Mesothelial cell of epicardium (in vitro differentiated cells): Measurements from ENCODE around the gene BMPER. TPM values are rescaled to one million over a fixed set of nuclear protein-coding genes. Genes with fewer than 3 reads are reported as not detected.

Source experiments
- DNase-seq, 2 experiments: peaks; one replicate each; pipeline ENCODE4 v3.0.0; 2021; ENCODE audit warnings: low spot score in 2 of 2; ENCODE audit not compliant: unreplicated experiment in 2 of 2
- H3K27ac Mint-ChIP-seq: 2 replicates; pipeline ENCODE4 v1.8.0; 2021; ENCODE audit warnings: mixed read lengths
- H3K27me3 Mint-ChIP-seq: 2 replicates; pipeline ENCODE4 v1.8.0; 2021; ENCODE audit warnings: low read depth, mixed read lengths
- H3K36me3 Mint-ChIP-seq: 2 replicates; pipeline ENCODE4 v1.8.0; 2021; ENCODE audit warnings: mixed read lengths
- H3K4me1 Mint-ChIP-seq: 2 replicates; pipeline ENCODE4 v1.8.0; 2021; ENCODE audit warnings: mixed read lengths
- H3K4me3 Mint-ChIP-seq: 2 replicates; pipeline ENCODE4 v1.8.0; 2021; ENCODE audit warnings: mild to moderate bottlenecking, moderate library complexity, mixed read lengths
- H3K9me3 Mint-ChIP-seq: 2 replicates; pipeline ENCODE4 v1.8.0; 2021; ENCODE audit warnings: mixed read lengths
- CTCF ChIP-seq: fragments of 200-600 bp; sonication (generic); IDR thresholded peaks from one replicate; pipeline ENCODE4 v1.5.0; 2021; ENCODE audit warnings: antibody characterized with exemption; ENCODE audit not compliant: unreplicated experiment
- total RNA-seq: library from RNA; stranded (reverse); gene quantifications from 3 replicates; pipeline ENCODE4 v1.2.1, GENCODE V29; 2021

The BMPER gene
- total RNA-seq, 1 donor from 2014 or later = 1.7 TPM

GRCh38 chr7:34048445-34048844, 143.1 kb downstream of the BMPER start:
- Mint-ChIP-seq H3K4me1 (no peaks in the 10 kb centered on the region), H3K27me3 (no peaks in the 10 kb centered on the region), H3K4me3 (no peak overlapping the region), H3K9me3 (peaks cover 4% of the 10 kb centered on the region), H3K36me3 (no peaks in the 10 kb centered on the region), H3K27ac (no peak overlapping the region)
- no peak for DNase-seq
- TF ChIP-seq CTCF = no peak

GRCh38 chr7:34054075-34054474, 148.7 kb downstream of the BMPER start:
- DNase-seq = no peak
- Mint-ChIP-seq H3K4me3 (no peak overlapping the region), H3K36me3 (no peaks in the 10 kb centered on the region), H3K27me3 (peaks cover 6% of the 10 kb centered on the region), H3K4me1 (no peaks in the 10 kb centered on the region), H3K9me3 (peaks cover 4% of the 10 kb centered on the region), H3K27ac (no peak overlapping the region)
- TF ChIP-seq CTCF = no peak

DNA sequence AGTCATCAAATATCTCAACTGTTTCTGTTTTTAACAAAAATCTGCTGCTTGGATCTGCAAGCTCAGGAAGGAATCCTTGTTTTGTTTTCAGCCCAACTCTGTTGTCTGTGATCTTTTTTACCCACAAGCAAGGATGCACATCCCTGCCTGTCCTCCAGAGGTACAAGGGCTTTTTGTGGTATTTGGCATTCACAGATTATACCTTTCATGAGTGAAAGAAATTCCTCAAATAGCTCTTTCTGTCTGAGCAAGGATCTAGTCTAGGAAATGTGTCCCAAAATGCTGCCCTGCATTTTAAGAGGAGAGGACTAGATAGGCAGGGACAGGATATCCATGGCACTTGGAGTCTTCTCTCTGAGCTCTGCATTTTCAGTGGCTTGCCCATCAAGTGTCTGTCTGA, 151.8 kb downstream of the BMPER start:
- DNase-seq = no peak
- Mint-ChIP-seq H3K36me3 (no peaks in the 10 kb centered on the region), H3K27me3 (peaks cover 6% of the 10 kb centered on the region), H3K4me1 (peaks cover 7% of the 10 kb centered on the region), H3K27ac (no peak overlapping the region), H3K9me3 (no peaks in the 10 kb centered on the region), H3K4me3 (no peak overlapping the region)
- TF ChIP-seq CTCF = no peak

DNA sequence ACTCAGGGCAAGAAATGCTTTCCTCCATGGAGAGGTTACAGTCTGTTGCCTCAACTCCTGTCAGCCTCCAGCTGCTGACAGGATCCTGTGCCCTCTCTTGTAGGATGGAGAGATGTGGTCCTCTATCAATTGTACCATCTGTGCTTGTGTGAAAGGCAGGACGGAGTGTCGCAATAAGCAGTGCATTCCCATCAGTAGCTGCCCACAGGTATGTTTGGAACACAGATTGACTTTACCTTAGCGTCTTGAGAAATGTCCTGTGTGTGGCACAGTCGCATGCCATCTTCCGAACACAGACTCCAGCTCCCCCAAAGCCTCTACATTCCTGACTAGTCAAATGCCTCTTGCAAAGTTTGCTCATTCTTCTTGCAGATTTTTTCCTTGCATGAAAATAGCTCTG, 152.6 kb downstream of the BMPER start:
- DNase-seq = no peak
- Mint-ChIP-seq H3K4me3 (no peak overlapping the region), H3K36me3 (no peaks in the 10 kb centered on the region), H3K27ac (no peak overlapping the region), H3K9me3 (no peaks in the 10 kb centered on the region), H3K27me3 (peaks cover 6% of the 10 kb centered on the region), H3K4me1 (peaks cover 7% of the 10 kb centered on the region)
- no peak for TF ChIP-seq CTCF

GRCh38 chr7:34058801-34059135, 153.4 kb downstream of the BMPER start:
- Mint-ChIP-seq H3K36me3 (no peaks in the 10 kb centered on the region), H3K4me1 (peaks cover 7% of the 10 kb centered on the region), H3K4me3 (no peak overlapping the region), H3K27ac (no peak overlapping the region), H3K9me3 (no peaks in the 10 kb centered on the region), H3K27me3 (peaks cover 6% of the 10 kb centered on the region)
- DNase-seq = no peak
- no peak for TF ChIP-seq CTCF

DNA sequence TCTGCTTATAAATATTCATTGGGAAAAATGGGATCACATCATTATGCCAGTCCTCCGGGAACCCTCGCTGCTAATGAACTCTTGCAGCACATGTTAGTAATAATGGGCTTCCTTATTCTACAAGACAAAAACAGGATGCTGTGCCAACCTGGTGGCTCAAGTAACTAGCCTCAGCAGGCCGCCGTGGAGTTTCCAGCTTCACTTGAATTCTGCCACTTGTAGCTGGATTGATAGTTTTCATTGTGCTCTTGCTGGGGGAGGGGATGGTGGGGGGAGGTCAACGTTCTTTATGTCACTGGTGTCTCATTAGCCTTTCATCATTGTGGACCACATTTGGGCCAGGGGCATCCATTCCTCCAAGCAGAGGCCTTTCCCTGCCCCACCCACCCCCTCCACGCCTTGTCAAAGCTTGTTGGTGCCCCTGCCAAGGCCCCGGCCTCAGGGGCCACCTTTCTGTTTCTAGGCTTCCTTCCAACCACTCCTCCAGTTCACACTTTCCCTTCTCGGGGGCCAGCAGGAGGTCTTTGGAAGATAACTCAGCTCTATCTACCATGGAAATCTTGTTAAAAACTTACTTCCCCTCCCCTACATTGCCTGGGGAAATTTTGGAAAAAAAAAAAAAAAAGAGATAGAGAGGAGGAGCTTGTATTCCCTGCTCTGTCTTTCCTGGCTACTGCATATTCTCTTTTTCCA, 153.9 kb downstream of the BMPER start:
- H3K4me3 Mint-ChIP-seq = no peak overlapping the region
- H3K27me3 Mint-ChIP-seq = peaks cover 6% of the 10 kb centered on the region
- H3K9me3 Mint-ChIP-seq = no peaks in the 10 kb centered on the region
- H3K27ac Mint-ChIP-seq = no peak overlapping the region
- no peak for DNase-seq
- H3K4me1 Mint-ChIP-seq = peaks cover 7% of the 10 kb centered on the region
- no peak for TF ChIP-seq CTCF
- no peaks in the 10 kb centered on the region for H3K36me3 Mint-ChIP-seq
